HL-60 (cell line): ENCODE measurements around the gene DNM3.

Experiments
- DNase-seq, 2 experiments: peaks; one replicate each; pipeline ENCODE4 v3.0.0-alpha.2; 2010 to 2020; ENCODE audit warnings: low read depth in 1 of 2, low spot score in 1 of 2
- H3K27ac ChIP-seq: fragments of 250-450 bp; sonication (Bioruptor Pico); replicated peaks from 2 replicates; pipeline ENCODE4 v1.5.1; 2020; ENCODE audit warnings: mild to moderate bottlenecking, moderate library complexity
- H3K27me3 ChIP-seq: fragments of 250-450 bp; sonication (Bioruptor Pico); 2 replicates; pipeline ENCODE4 v1.5.1; 2021; ENCODE audit warnings: mild to moderate bottlenecking, moderate library complexity; ENCODE audit not compliant: insufficient read depth, poor library complexity, severe bottlenecking
- H3K4me3 ChIP-seq: replicated peaks from 2 replicates; pipeline ENCODE4 v1.5.1; 2011; ENCODE audit warnings: mild to moderate bottlenecking, control low read depth, low read length; ENCODE audit not compliant: insufficient read depth
- GABPA ChIP-seq: IDR thresholded peaks from 2 replicates; pipeline ENCODE4 v1.6.1; 2012; ENCODE audit warnings: low read depth
- POLR2AphosphoS5 ChIP-seq: IDR thresholded peaks from 2 replicates; pipeline ENCODE4 v1.6.1; 2012; ENCODE audit warnings: low read depth
- REST ChIP-seq: IDR thresholded peaks from 2 replicates; pipeline ENCODE4 v1.6.1; 2012; ENCODE audit warnings: low read depth; ENCODE audit not compliant: insufficient replicate concordance
- SPI1 ChIP-seq: IDR thresholded peaks from 2 replicates; pipeline ENCODE4 v1.6.1; 2012; ENCODE audit warnings: low read depth, mild to moderate bottlenecking, borderline replicate concordance
- TF ChIP-seq, protein P1 (sequence below): IDR thresholded peaks from one replicate; pipeline ENCODE4 v1.5.1; 2011; ENCODE audit warnings: low read length, control low read depth, inconsistent platforms; ENCODE audit not compliant: insufficient read depth

DNM3 gene

GRCh38 chr1:172351346-172351745, 510.0 kb downstream of the DNM3 start:
- no peak overlapping the region for H3K27ac ChIP-seq
- no peak overlapping the region for H3K4me3 ChIP-seq
- no peaks in the 10 kb centered on the region for H3K27me3 ChIP-seq
- TF ChIP-seq, protein P1, sequence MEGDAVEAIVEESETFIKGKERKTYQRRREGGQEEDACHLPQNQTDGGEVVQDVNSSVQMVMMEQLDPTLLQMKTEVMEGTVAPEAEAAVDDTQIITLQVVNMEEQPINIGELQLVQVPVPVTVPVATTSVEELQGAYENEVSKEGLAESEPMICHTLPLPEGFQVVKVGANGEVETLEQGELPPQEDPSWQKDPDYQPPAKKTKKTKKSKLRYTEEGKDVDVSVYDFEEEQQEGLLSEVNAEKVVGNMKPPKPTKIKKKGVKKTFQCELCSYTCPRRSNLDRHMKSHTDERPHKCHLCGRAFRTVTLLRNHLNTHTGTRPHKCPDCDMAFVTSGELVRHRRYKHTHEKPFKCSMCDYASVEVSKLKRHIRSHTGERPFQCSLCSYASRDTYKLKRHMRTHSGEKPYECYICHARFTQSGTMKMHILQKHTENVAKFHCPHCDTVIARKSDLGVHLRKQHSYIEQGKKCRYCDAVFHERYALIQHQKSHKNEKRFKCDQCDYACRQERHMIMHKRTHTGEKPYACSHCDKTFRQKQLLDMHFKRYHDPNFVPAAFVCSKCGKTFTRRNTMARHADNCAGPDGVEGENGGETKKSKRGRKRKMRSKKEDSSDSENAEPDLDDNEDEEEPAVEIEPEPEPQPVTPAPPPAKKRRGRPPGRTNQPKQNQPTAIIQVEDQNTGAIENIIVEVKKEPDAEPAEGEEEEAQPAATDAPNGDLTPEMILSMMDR = no peak
- TF ChIP-seq GABPA (no peak), POLR2AphosphoS5 (no peak), REST (no peak)
- no peak for DNase-seq

DNA sequence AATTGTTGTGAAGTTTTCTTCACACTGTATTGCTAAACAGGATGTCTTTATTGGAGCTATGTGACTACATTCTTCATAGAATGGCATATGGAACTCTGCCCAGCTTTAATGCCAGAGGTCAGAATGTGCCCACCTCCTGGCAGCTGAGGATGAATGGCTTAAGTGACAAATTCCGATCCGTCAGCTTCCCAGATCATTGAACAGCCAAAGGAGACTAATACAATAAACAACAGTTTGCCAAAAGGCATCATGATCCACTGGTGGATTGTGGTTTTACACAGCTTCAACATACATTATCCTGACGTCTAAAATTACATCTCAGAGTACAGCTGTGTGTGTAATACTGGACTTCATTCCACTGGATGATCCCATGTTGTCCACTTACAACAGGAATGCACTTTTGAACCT, 510.5 kb downstream of the DNM3 start:
- TF ChIP-seq GABPA = no peak
- TF ChIP-seq POLR2AphosphoS5 = no peak
- no peak for TF ChIP-seq SPI1
- TF ChIP-seq, protein P1 = no peak
- no peak for TF ChIP-seq REST
- Histone ChIP-seq H3K4me3 (no peak overlapping the region), H3K27me3 (no peaks in the 10 kb centered on the region), H3K27ac (no peak overlapping the region)
- DNase-seq = no peak

DNA sequence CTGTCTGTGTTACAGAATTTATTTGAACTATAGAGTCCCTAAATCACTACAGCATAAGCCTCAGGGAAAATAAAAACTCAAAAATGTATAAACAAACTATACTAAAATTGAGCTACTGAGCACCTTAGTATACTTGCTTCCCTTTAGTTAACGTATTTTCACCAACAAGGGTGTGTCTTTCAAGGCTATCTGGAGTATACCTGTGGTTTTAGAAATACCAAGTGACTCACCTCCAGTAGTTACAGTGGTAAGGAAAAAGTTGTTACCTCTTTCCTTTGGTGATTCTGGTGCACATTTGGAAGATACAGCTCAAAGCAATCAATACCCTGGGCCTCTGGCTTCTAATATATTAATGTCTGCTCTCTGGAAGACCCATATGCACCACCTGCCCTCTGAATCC, 511.1 kb downstream of the DNM3 start:
- DNase-seq = no peak
- Histone ChIP-seq H3K27ac (no peak overlapping the region), H3K4me3 (no peak overlapping the region), H3K27me3 (no peaks in the 10 kb centered on the region)
- TF ChIP-seq, protein P1 = no peak
- no peak for TF ChIP-seq GABPA
- no peak for TF ChIP-seq SPI1
- TF ChIP-seq REST = no peak
- no peak for TF ChIP-seq POLR2AphosphoS5
